Iris pigment epithelial cell (primary cell): ENCODE data around the gene PRSS23.
A peak's percentile ranks its signal among the peaks of the same experiment; 100 is the strongest.
"Not testable (repeated sequence)": the region's sequence is repeated elsewhere in the genome, so short reads cannot be mapped to it uniquely, and the experiment has no call there.

Experiments used
- DNase-seq: peaks from one replicate; pipeline ENCODE4 v3.0.0-alpha.2; 2011; ENCODE audit warnings: low read depth

The PRSS23 gene

GRCh38 chr11:86800076-86800959 lies at the start of gene PRSS23:
TSS of gene PRSS23 (plus strand) at chr11:86800542. CDS start at chr11:86807644, 7,102 bp downstream.
- DNase-seq, result peak; percentile 64

GRCh38 chr11:86753459-86753858 lies 46.9 kb upstream of the PRSS23 start:
- no peak for DNase-seq

DNA sequence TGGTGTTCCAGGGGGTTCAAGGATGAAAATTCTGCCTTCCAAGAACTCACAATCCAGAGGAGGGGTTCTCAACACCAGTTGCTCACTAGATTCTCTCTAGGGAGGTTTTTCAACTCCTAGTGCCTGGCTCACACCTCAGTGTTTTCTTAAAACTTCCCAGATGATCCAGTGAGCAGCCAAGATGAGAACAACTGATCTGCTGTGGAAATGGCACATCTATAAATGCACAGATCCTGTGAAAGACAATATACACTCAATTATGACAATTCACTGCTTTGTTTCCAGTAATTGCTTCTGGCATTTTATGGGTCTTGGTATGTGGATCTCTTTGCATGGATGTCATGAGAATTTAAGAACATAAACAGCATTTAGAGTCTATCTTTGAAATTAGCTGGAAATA lies 45.2 kb upstream of the PRSS23 start:
- no peak for DNase-seq

GRCh38 chr11:86758171-86758570 lies 42.2 kb upstream of the PRSS23 start:
- no peak for DNase-seq

DNA sequence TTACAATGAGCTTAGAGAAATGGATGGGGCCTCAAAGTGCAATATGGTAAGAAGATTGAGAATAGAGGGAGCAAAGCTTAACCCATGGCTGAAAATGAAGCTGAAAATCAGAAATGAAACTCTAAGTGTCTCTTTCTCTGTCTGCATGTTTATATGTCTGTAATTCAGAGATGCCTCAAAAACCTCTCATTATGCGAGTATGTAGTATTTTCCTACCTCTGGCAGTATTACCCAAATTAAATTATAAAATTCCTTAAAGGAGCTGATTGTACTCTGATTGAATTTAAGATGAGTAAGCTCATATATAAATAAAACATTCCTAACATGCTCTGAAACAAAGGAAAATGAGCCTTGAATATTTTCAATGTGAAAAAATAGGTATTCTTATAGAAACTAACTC lies 39.8 kb upstream of the PRSS23 start:
- peak; percentile 16 for DNase-seq

DNA sequence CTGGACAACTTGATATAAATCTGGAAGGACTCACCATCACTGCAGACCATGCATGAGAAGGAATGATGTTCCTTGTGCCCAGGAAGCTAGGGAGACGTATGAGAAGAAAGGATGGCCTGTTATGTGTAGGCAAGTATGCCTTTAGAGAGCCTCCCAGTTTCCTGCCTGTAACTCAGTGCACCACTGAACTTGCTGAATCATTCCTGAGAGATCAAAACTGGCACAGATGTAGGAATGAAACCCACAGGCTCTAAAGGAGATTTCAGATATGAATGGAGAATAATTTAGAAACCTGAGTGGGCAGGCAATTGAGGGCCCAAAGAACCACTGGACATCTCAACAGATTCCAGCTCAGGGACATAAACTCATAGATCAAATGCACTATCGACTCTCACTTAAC lies 38.4 kb upstream of the PRSS23 start:
- peak; percentile 60 for DNase-seq

DNA sequence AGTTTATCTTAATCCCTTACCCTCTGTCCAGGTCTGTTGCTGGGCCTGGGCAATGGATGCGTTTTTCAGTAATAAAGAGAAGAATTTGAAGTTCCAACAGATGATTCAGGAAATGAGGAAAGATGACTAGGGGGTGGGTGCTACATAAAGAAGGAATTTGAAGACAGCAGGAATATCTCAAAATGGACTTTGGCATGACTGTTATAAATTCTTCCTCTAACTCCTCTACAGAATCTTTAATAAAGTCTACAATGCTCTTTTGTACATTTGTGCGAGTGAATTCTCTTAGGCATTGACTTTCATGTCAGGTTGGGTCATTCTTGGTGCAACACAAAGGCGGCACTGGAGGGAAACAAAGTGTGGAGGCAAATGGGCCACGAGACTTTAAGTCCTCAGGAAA lies 35.1 kb upstream of the PRSS23 start:
- DNase-seq, result no peak

DNA sequence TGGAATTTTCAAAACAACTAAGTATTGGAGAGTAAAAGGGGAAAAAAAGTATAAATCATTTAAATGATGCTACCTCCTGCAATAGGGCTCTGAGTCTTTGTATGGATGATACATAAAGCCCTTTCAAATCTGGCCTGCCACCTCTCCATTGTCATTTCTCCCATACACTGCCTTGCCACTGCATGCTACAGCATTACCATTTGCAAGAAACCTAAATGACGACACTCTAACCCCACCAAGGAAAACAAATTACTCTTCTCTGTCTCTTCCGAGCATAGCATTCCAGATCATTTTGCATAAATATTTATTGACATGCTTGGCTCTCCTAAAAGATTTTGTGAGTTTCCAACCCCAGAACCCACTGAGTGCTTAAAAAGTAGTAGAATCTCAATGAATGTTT lies 34.5 kb upstream of the PRSS23 start:
- DNase-seq, result no peak

- no peak for DNase-seq
These were observed 31.1 kb upstream of the PRSS23 start for GRCh38 chr11:86769219-86769618.

- DNase-seq, result not testable (repeated sequence)
These were observed 29.8 kb upstream of the PRSS23 start for GRCh38 chr11:86770473-86771027.

DNA sequence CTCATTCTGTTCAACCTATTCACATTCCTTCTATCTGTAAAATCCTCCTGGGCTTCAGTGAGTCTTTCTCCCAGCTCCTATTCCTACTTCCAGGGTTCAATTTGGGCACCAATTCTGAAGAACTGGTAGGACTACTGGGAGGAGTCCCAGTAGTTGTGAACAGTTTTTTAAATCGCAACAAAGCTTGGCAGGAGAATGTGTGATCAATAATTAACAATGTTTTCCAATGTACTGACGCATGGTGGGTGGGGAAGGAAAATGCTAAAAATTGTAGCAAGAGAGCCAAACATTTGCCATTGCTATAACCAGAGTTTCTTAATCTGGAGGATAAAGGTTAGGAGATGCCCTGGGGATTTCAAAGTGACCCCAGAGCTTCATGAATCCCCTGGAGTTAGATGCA lies 27.3 kb upstream of the PRSS23 start:
- no peak for DNase-seq

- DNase-seq, result no peak
These were observed 26.7 kb upstream of the PRSS23 start for GRCh38 chr11:86773513-86774252.

- DNase-seq, result no peak
These were observed 25.9 kb upstream of the PRSS23 start for GRCh38 chr11:86774417-86774816.

GRCh38 chr11:86775361-86775760 lies 25.0 kb upstream of the PRSS23 start:
- no peak for DNase-seq

DNA sequence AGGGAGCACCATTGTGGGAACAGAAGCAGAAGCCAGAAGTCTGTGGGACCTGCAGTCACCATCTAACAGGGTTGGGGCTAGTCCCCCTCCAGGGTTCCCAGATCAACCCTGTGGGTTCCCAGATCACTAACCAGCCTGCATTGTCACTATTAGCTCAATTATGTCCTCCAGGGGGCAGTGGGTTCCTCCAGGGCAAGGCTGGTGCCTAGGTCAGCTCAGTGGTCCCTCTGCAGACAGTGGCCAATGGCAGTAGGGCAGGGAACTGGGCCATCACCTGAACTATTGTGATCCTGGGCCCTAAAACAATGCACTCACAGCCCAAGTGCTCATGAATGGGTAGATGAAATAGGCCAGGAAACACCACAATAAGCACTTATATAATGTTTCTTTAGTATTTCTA lies 18.8 kb upstream of the PRSS23 start:
- no peak for DNase-seq

DNA sequence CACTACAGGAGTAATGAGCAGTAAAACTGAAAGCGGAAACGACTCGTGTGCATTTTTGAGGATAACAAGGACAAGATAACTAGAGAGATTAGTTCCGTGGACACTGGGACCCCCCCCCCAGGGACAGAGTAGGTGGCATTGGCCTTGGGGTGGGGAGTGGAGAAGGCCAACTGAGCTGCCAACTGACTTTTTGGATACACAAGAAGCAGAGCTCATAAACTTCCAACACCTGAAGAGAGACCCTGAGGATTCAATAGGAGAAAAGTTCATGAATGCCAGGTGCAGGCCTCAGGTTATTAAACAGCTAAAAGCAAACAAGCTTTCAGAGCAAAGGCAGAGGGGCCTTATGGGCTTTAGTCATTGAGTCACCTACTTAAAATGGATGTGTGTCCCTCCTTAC lies 17.6 kb upstream of the PRSS23 start:
- no peak for DNase-seq

DNA sequence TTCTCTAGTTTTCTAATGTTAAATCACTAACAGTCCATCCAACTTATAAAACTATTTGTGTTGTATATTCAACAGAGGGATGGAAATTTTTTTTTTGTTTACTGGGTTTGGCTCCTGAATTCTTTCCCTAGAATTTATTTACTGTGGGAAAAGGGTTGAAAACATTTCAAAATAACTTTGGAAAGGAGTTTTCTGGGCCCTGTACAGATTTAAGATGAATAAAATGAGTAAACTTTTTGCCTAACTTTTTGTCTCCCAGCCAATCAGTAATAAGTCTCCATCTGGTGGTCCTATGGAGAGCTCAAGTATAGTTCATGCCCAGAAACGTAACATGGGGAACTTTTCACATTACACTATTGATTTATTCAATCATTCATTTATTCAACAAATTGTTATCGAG lies 16.7 kb upstream of the PRSS23 start:
- DNase-seq, result no peak

GRCh38 chr11:86784241-86784681 lies 16.1 kb upstream of the PRSS23 start:
- DNase-seq, result no peak

- DNase-seq, result no peak
These were observed 14.8 kb upstream of the PRSS23 start for GRCh38 chr11:86785576-86785975.

DNA sequence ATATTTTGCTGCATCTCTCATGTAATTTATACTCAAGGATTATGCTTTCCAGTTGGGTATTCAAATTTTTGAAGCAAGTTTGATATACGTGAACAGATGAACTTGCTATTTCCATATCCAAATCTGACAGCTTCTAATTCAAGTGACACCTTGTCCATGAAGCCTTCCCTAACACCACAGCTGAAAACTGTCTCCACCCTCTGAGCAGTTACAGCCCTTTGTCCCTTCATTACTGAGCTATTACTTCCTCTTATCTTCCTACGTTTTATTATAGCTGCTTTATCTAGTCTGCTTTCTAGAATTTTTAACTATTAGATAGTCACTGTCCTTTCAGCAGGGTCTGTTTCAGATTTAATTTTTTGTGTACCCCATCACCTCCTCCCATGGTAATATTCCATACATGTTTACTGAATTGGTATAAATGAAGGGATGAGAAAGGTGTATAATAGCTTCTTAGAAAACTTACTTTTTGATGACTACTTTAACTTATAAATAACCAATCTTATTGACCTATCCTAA lies 13.3 kb upstream of the PRSS23 start:
- no peak for DNase-seq

DNA sequence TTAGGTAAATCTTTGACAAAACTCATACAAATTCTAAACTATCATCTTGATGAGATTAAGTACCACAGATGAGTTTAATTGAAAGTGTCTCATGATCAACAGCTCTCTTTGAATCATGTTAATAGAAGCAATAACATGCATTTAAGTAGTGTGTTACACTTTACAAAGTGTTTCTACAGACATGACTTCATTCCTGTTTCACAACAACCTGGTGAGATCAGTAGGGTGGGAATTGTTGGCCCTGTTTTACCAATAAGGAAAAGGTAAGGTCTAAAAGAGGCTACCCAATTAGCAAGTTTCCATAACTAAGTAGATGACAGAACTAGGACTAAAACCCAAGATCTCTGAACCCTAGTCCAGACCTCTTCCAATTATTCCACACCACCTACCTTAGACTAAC lies 12.7 kb upstream of the PRSS23 start:
- peak; percentile 22 for DNase-seq

- no peak for DNase-seq
These were observed 10.1 kb upstream of the PRSS23 start for GRCh38 chr11:86790195-86790725.
